Measurements from ENCODE around the gene MOGAT2. TPM values are rescaled to one million over a fixed set of nuclear protein-coding genes. Genes with fewer than 3 reads are reported as not detected.
"Not testable (repeated sequence)": the region's sequence is repeated elsewhere in the genome, so short reads cannot be mapped to it uniquely, and the experiment has no call there.

Gene MOGAT2
- total RNA-seq, 2 experiments from 2014 or later: not detected

DNA sequence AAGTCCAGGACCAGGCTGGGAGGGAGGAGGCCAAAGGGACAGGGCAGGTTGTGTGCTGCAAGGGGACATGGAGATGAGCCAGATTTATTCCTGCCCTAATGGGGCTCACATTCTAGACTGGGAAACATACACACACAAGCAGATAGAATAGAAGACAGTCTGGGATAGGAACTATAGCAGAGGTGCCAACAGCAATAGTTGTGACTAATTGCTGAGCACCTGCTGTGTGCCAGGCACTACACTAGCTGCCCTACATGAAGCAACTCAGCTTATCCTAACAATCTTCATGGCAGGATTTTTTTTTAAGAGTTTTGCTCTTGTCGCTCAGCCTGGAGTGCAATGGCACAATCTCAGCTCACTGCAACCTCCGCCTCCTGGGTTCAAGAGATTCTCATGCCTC, 11.4 kb downstream of the MOGAT2 start:
- Mint-ChIP-seq H3K27me3 (no peaks in the 10 kb centered on the region), H3K4me3 (no peak overlapping the region), H3K27ac (no peak overlapping the region), H3K9me3 (no peaks in the 10 kb centered on the region), H3K36me3 (no peaks in the 10 kb centered on the region), H3K4me1 (no peaks in the 10 kb centered on the region)
- POLR2A ChIA-PET: no interaction called here
- DNase-seq (no peak), ATAC-seq (ENCODE audit: low read depth) (no peak)

DNA sequence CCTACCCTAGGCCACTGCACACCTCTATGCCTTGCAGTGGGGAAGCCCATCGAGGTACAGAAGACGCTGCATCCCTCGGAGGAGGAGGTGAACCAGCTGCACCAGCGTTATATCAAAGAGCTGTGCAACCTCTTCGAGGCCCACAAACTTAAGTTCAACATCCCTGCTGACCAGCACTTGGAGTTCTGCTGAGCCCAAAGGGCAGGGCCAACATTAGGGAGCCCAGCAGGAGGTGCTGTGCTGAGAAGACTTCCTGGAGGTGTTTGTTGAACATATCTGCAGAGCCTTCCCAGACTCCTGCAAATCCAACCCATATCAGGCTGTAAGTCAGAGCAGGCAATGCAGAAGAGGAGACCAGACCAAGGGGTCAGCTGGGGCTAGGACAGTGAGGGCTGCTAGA, 13.5 kb downstream of the MOGAT2 start:
- POLR2A ChIA-PET: no interaction called here
- H3K27me3 Mint-ChIP-seq: peaks cover 3% of the 10 kb centered on the region
- no peak overlapping the region for H3K27ac Mint-ChIP-seq
- H3K4me3 Mint-ChIP-seq: no peak overlapping the region
- H3K9me3 Mint-ChIP-seq: no peaks in the 10 kb centered on the region
- no peaks in the 10 kb centered on the region for H3K36me3 Mint-ChIP-seq
- no peak for DNase-seq
- H3K4me1 Mint-ChIP-seq: peaks cover 3% of the 10 kb centered on the region
- ATAC-seq (ENCODE audit: low read depth): no peak

DNA sequence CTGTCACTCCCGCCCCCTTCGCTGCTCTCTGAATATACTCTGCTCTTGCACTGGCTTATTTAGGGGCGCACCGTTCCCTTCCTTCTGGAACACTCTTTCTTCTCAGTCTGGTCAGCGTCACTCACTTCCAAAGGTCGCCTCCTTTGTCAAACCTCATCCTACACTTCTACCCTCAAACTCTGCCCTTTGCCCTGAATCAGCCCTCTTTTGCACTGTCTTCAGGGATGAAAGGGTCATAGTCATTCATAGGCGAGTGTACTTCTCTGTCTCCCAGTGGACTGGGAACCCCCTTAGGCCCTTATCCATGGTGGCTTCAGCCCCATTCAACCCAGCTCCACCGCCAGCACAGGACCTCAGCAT, 15.4 kb downstream of the MOGAT2 start:
- POLR2A ChIA-PET: no interaction called here
- no peak overlapping the region for H3K4me3 Mint-ChIP-seq
- peaks cover 3% of the 10 kb centered on the region for H3K27me3 Mint-ChIP-seq
- H3K36me3 Mint-ChIP-seq: no peaks in the 10 kb centered on the region
- ATAC-seq (ENCODE audit: low read depth): no peak
- H3K9me3 Mint-ChIP-seq: no peaks in the 10 kb centered on the region
- peaks cover 3% of the 10 kb centered on the region for H3K4me1 Mint-ChIP-seq
- DNase-seq: no peak
- no peak overlapping the region for H3K27ac Mint-ChIP-seq

GRCh38 chr11:75733431-75734107, 15.9 kb downstream of the MOGAT2 start:
- Mint-ChIP-seq H3K4me3 (no peak overlapping the region), H3K27ac (no peak overlapping the region), H3K36me3 (no peaks in the 10 kb centered on the region), H3K4me1 (peaks cover 3% of the 10 kb centered on the region), H3K9me3 (no peaks in the 10 kb centered on the region), H3K27me3 (peaks cover 5% of the 10 kb centered on the region)
- DNase-seq: no peak
- no peak for ATAC-seq (ENCODE audit: low read depth)
- POLR2A ChIA-PET: no interaction called here

- ATAC-seq (ENCODE audit: low read depth) (no peak), DNase-seq (no peak)
- Mint-ChIP-seq H3K27ac (no peak overlapping the region), H3K4me3 (no peak overlapping the region), H3K27me3 (peaks cover 12% of the 10 kb centered on the region), H3K36me3 (no peaks in the 10 kb centered on the region), H3K9me3 (no peaks in the 10 kb centered on the region), H3K4me1 (peaks cover 3% of the 10 kb centered on the region)
- POLR2A ChIA-PET: no interaction called here
These were observed 17.0 kb downstream of the MOGAT2 start for GRCh38 chr11:75734491-75735180.

- POLR2A ChIA-PET: no interaction called here
- H3K4me3 Mint-ChIP-seq: no peak overlapping the region
- peaks cover 16% of the 10 kb centered on the region for H3K27me3 Mint-ChIP-seq
- ATAC-seq (ENCODE audit: low read depth) (no peak), DNase-seq (no peak)
- peaks cover 3% of the 10 kb centered on the region for H3K4me1 Mint-ChIP-seq
- no peaks in the 10 kb centered on the region for H3K9me3 Mint-ChIP-seq
- H3K36me3 Mint-ChIP-seq: no peaks in the 10 kb centered on the region
- H3K27ac Mint-ChIP-seq: no peak overlapping the region
These were observed 17.7 kb downstream of the MOGAT2 start for GRCh38 chr11:75735181-75735845.

DNA sequence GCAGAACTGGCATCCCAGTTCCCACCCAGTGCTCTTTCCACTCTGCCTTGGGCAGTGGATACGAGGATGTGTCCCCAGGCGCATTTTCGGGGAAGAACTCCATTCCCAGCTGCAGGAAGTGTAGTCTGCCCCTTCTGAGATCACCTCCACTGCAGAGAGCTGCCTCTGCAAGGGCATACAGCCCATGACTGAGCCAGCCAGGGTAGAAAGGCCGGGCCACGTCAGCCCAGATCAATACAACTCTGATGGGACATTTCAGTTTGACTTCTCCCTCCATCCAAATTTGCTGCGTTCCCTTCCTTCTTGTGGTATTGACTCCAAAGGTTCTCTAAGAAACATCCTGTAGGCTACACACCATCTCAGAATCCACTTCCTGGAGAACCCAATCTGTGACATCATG, 19.7 kb downstream of the MOGAT2 start:
- Mint-ChIP-seq H3K4me3 (no peak overlapping the region), H3K36me3 (no peaks in the 10 kb centered on the region), H3K27me3 (peaks cover 20% of the 10 kb centered on the region), H3K9me3 (no peaks in the 10 kb centered on the region), H3K27ac (no peak overlapping the region), H3K4me1 (peaks cover 3% of the 10 kb centered on the region)
- ATAC-seq (ENCODE audit: low read depth) (no peak), DNase-seq (no peak)
- POLR2A ChIA-PET: no interaction called here

- Mint-ChIP-seq H3K36me3 (no peaks in the 10 kb centered on the region), H3K4me3 (no peak overlapping the region), H3K4me1 (no peaks in the 10 kb centered on the region), H3K27me3 (peaks cover 34% of the 10 kb centered on the region), H3K27ac (no peak overlapping the region), H3K9me3 (no peaks in the 10 kb centered on the region)
- ATAC-seq (ENCODE audit: low read depth) (no peak), DNase-seq (no peak)
- POLR2A ChIA-PET: no interaction called here
These were observed 23.0 kb downstream of the MOGAT2 start for GRCh38 chr11:75740681-75741080.

DNA sequence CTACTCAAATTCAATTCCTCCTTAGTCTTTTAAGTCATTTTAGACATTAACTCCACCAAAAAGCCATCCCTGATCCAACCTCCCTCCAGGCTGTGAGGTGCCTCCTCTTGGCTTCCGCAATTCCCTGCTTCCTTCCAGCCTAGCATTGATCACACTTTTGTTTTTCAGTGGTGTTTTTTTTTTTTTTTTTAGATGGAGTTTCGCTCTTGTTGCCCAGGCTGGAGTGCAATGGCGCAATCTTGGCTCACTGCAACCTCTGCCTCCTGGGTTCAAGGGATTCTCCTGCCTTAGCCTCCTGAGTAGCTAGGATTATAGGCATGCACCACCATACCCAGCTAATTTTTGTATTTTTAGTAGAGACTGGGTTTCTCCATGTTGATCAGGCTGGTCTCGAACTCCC, 25.5 kb downstream of the MOGAT2 start:
- POLR2A ChIA-PET: interaction anchor here (0.6 kb wide), 1 partner anchor 122 kb away, joined by 3 read pairs; no protein-coding TSS in a partner anchor
- not testable (repeated sequence) for H3K4me1 Mint-ChIP-seq; H3K36me3 Mint-ChIP-seq; H3K27ac Mint-ChIP-seq; DNase-seq; ATAC-seq (ENCODE audit: low read depth); H3K9me3 Mint-ChIP-seq; H3K4me3 Mint-ChIP-seq
- peaks cover 43% of the 10 kb centered on the region for H3K27me3 Mint-ChIP-seq

DNA sequence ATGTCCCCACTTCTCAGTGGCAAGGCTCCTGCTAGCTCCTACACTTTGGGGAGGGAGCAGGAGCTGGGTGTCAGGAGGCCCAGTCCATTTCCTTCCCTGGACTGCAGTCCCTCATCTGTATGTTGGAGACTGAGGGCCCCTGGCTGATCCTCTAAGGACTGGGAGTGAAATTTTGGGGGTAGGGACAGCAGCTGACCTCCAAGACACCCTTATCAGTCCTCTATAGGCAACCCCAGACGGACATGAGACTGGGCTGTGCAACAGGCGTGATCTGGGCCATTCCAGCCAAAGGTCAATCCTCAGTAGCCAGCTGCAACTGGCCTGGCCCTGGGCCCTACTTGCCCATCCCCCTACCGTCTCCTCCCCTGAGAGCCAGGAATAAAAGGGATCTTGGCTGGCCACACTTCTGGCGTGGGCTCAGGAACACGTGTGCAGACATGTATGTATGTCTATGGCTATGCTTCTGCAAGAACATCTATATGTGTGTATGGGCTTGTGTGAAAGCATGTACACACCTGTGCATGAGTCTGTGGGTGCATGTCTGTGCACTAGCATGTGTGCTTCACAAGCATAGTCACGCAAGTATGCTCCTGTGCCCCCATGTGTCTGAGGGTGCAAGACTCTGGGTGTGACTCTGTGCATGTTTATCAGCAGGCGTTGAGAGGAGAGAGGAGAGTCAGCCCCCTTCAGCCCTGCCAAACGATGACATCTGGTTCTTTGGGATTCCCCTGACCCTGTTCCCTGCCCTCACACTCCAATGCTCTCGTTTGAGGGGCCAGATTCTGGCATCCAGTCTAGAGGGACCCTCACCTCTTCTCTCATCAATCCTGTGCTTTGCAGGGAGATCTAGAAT, 26.3 kb downstream of the MOGAT2 start:
- DNase-seq (no peak), ATAC-seq (ENCODE audit: low read depth) (no peak)
- no peaks in the 10 kb centered on the region for H3K9me3 Mint-ChIP-seq
- H3K4me3 Mint-ChIP-seq: no peak overlapping the region
- no peaks in the 10 kb centered on the region for H3K36me3 Mint-ChIP-seq
- peaks cover 41% of the 10 kb centered on the region for H3K27me3 Mint-ChIP-seq
- H3K27ac Mint-ChIP-seq: no peak overlapping the region
- POLR2A ChIA-PET: no interaction called here
- no peaks in the 10 kb centered on the region for H3K4me1 Mint-ChIP-seq

DNA sequence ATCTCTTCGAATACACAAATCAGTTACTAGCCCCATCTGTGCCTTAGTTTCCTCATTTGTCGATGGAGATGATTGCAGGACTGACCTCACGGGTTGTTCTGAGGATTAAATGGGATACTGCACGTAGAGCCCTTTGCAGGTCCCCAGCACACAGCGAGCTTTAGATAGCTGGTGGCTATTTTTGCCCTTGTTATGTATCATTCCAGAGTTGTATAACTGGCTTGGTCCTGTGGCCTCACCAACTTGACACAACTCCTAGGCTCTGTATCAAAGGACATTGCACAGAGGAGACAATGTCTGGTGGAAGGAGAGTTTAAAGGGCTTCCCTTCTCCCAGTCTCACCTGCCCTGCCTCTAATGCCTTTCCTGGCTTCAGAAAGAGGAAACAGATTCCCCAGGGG, 28.2 kb downstream of the MOGAT2 start:
- DNase-seq: no peak
- Mint-ChIP-seq H3K27ac (no peak overlapping the region), H3K36me3 (no peaks in the 10 kb centered on the region), H3K4me1 (no peaks in the 10 kb centered on the region), H3K27me3 (peaks cover 33% of the 10 kb centered on the region), H3K9me3 (no peaks in the 10 kb centered on the region), H3K4me3 (no peak overlapping the region)
- no peak for ATAC-seq (ENCODE audit: low read depth)
- POLR2A ChIA-PET: no interaction called here

- H3K36me3 Mint-ChIP-seq; H3K4me1 Mint-ChIP-seq; POLR2A ChIA-PET; DNase-seq; H3K9me3 Mint-ChIP-seq; ATAC-seq (ENCODE audit: low read depth); H3K4me3 Mint-ChIP-seq; H3K27ac Mint-ChIP-seq: not testable (repeated sequence)
- peaks cover 30% of the 10 kb centered on the region for H3K27me3 Mint-ChIP-seq
These were observed 31.2 kb downstream of the MOGAT2 start for GRCh38 chr11:75748729-75749273.

- H3K4me3 Mint-ChIP-seq: not testable (repeated sequence)
These were observed 37.3 kb downstream of the MOGAT2 start for GRCh38 chr11:75754933-75755332.

More at GRCh38 chr11:75754933-75755332, 37.3 kb downstream of the MOGAT2 start:
- H3K36me3 Mint-ChIP-seq; H3K4me1 Mint-ChIP-seq; DNase-seq; ATAC-seq (ENCODE audit: low read depth); POLR2A ChIA-PET; H3K27ac Mint-ChIP-seq; H3K9me3 Mint-ChIP-seq: not testable (repeated sequence)
- peaks cover 24% of the 10 kb centered on the region for H3K27me3 Mint-ChIP-seq
